GM12878 (cell line): ENCODE results near the gene RAET1E. TPM values are rescaled to one million over a fixed set of nuclear protein-coding genes. Genes with fewer than 3 reads are reported as not detected.

Experiments used
- ATAC-seq: fragments of 200-7000 bp; cut with Tn5 transposase; 3 replicates; pipeline ENCODE4 v1.9.1; 2020; ENCODE audit warnings: mild to moderate bottlenecking, moderate library complexity
- BruUV-seq: library from RNA; stranded (reverse); fragments of 400-500 nt; replicated peaks from 2 replicates; lab custom pipeline; 2021; lab: Mats Ljungman, UMichigan
- CTCF ChIA-PET: fragments of 300-600 bp; sonication (Branson Sonifier 250); formaldehyde crosslinking; extraction: SDS; loops from one replicate; lab custom pipeline; 2021; ENCODE audit warnings: inconsistent platforms; lab: Yijun Ruan, JAX
- POLR2A ChIA-PET: fragments of 350-600 bp; formaldehyde crosslinking; extraction: SDS; loops from one replicate; lab custom pipeline; 2021; ENCODE audit warnings: inconsistent platforms; lab: Charles Lee
- RAD21 ChIA-PET: fragments of 300-600 bp; sonication (Branson Sonifier 250); formaldehyde crosslinking; loops from one replicate; lab custom pipeline; 2023; ENCODE audit warnings: antibody characterized with exemption; ENCODE audit not compliant: unreplicated experiment; lab: Charles Lee
- SMC1A ChIA-PET: fragments of 300-600 bp; sonication (Branson Sonifier 250); formaldehyde crosslinking; loops from one replicate; lab custom pipeline; 2023; ENCODE audit not compliant: unreplicated experiment, uncharacterized antibody; lab: Charles Lee
- DNase-seq: peaks from one replicate; pipeline ENCODE4 v3.0.0-alpha.2; 2011; ENCODE audit warnings: low read depth, low spot score
- FAIRE-seq: peaks from 3 replicates; lab custom pipeline; 2011; peaks lifted over from hg19 to GRCh38; lab: Jason Lieb, UNC
- H2AFZ ChIP-seq: 2 replicates; pipeline ENCODE4 v1.6.0; 2011; ENCODE audit warnings: low read depth, low read length, control low read depth; ENCODE audit not compliant: control insufficient read depth
- H3K27ac ChIP-seq: 2 replicates; pipeline ENCODE4 v1.5.1; 2011; ENCODE audit warnings: control low read depth; ENCODE audit not compliant: control insufficient read depth, insufficient read depth
- H3K27me3 ChIP-seq, 2 experiments: replicated peaks in 1 of 2; 2 replicates each; pipeline versions ENCODE4 v1.6.0 to v1.6.1; 2011; ENCODE audit warnings: low read length in 1 of 2; ENCODE audit not compliant: control insufficient read depth in 2 of 2, insufficient read depth in 2 of 2
- H3K36me3 ChIP-seq, 2 experiments: 2 replicates each; pipeline ENCODE4 v1.5.1; 2011; ENCODE audit warnings: low read length in 1 of 2; ENCODE audit not compliant: control insufficient read depth in 2 of 2, insufficient read depth in 2 of 2
- H3K4me1 ChIP-seq: 2 replicates; pipeline ENCODE4 v1.6.1; 2011; ENCODE audit warnings: mild to moderate bottlenecking, low read length, moderate library complexity, mixed read lengths; ENCODE audit not compliant: control insufficient read depth, insufficient read depth
- H3K4me2 ChIP-seq: 2 replicates; pipeline ENCODE4 v1.6.0; 2011; ENCODE audit warnings: control low read depth; ENCODE audit not compliant: control insufficient read depth, insufficient read depth
- H3K4me3 ChIP-seq: fragments of 200-600 bp; sonication (generic); 2 replicates; pipeline ENCODE4 v1.5.1; 2016
- H3K79me2 ChIP-seq: 2 replicates; pipeline ENCODE4 v1.6.0; 2011; ENCODE audit warnings: low read length; ENCODE audit not compliant: control insufficient read depth, insufficient read depth
- H3K9ac ChIP-seq: 2 replicates; pipeline ENCODE4 v1.8.0; 2011; ENCODE audit warnings: low read length, control low read depth, mixed read lengths; ENCODE audit not compliant: control insufficient read depth, insufficient read depth
- H3K9me3 ChIP-seq: replicated peaks from 3 replicates; pipeline ENCODE4 v1.5.1; 2011; ENCODE audit warnings: mild to moderate bottlenecking, low read length; ENCODE audit not compliant: control insufficient read depth, insufficient read depth
- H4K20me1 ChIP-seq: 2 replicates; pipeline ENCODE4 v1.6.0; 2011; ENCODE audit not compliant: control insufficient read depth, insufficient read depth
- CEBPZ ChIP-seq: fragments of 150-350 bp; IDR thresholded peaks from 2 replicates; pipeline ENCODE4 v1.6.1; 2016; ENCODE audit warnings: low read depth, low read length
- NKRF ChIP-seq: fragments of 450-650 bp; conservative IDR thresholded peaks from 2 replicates; pipeline ENCODE4 v1.6.1; 2017; ENCODE audit warnings: mild to moderate bottlenecking, moderate library complexity
- PKNOX1 ChIP-seq: fragments of 450-650 bp; IDR thresholded peaks from 2 replicates; pipeline ENCODE4 v1.6.1; 2016; ENCODE audit warnings: mild to moderate bottlenecking
- RFX5 ChIP-seq: IDR thresholded peaks from 2 replicates; pipeline ENCODE4 v1.6.1; 2011; ENCODE audit warnings: low read depth, low read length, improper control_type of control experiment
- SIX5 ChIP-seq: IDR thresholded peaks from 2 replicates; pipeline ENCODE4 v1.6.1; 2011; ENCODE audit warnings: mild to moderate bottlenecking, low read depth, low read length, moderate library complexity; ENCODE audit not compliant: severe bottlenecking
- SP1 ChIP-seq: IDR thresholded peaks from one replicate; pipeline ENCODE4 v1.6.1; 2011; ENCODE audit warnings: low read depth, low read length
- SPI1 ChIP-seq: IDR thresholded peaks from 2 replicates; pipeline ENCODE4 v1.6.1; 2011; ENCODE audit warnings: low read depth, mild to moderate bottlenecking, low read length, moderate library complexity, borderline replicate concordance; ENCODE audit not compliant: insufficient read depth
- TCF3 ChIP-seq: IDR thresholded peaks from 2 replicates; pipeline ENCODE4 v1.6.1; 2012; ENCODE audit warnings: low read depth, mild to moderate bottlenecking, low read length, borderline replicate concordance; ENCODE audit not compliant: insufficient read depth
- TCF7 ChIP-seq: IDR thresholded peaks from 2 replicates; pipeline ENCODE4 v1.6.1; 2014; ENCODE audit warnings: antibody characterized with exemption, borderline replicate concordance
- YBX1 ChIP-seq: fragments of 450-650 bp; IDR thresholded peaks from 2 replicates; pipeline ENCODE4 v1.6.1; 2016; ENCODE audit warnings: antibody characterized with exemption
- WGBS: methylation state at CpG from one replicate; pipeline ENCODE4 v1.1.6; 2016; ENCODE audit warnings: low lambda C conversion rate; ENCODE audit not compliant: insufficient replicate concordance, insufficient coverage; ENCODE audit errors: missing lambda C conversion rate; 5-methylcytosine and 5-hydroxymethylcytosine counted together
- in situ Hi-C: fragments of 300-500 bp; cut with MboI; formaldehyde crosslinking; loops from 9 replicates; pipeline ENCODE4 v1.14.3; 2018; ENCODE audit warnings: mixed read lengths
- intact Hi-C: fragments of 100-400 bp; cut with micrococcal nuclease; formaldehyde crosslinking; loops from one replicate; pipeline ENCODE4 v1.14.2; 2022; ENCODE audit not compliant: unreplicated experiment
- polyA plus RNA-seq, 11 experiments: library from polyadenylated mRNA; depleted of rRNA in 4 of 11; unstranded in 6 of 11; stranded (reverse) in 5 of 11; fragments of >200 nt; fragmentation: Nextera tagmentation in 4 of 11; fragmentation: Illumina TruSeq in 1 of 11; extraction: Ambion mirVana in 4 of 11; extraction: Trizol in 1 of 11; gene quantifications; 1 replicate in 1 of 11; 2 replicates in 10 of 11; pipeline versions ENCODE4 v1.2.1 to v1.2.3, GENCODE V29; 2011 to 2016; ENCODE audit warnings: inconsistent platforms in 2 of 11, missing spikeins in 2 of 11, low read depth in 1 of 11
- total RNA-seq, 4 experiments: library from RNA; depleted of rRNA in 3 of 4; stranded (reverse); fragments of >200 nt in 3 of 4; fragmentation: Illumina TruSeq in 1 of 4; extraction: Trizol in 1 of 4; gene quantifications; 2 replicates each; pipeline versions ENCODE4 v1.2.1 to v1.2.3, GENCODE V29; 2013 to 2021

The RAET1E gene
- total and polyA plus RNA-seq, 10 of the 15 experiments (the other 5 are each of a cell fraction or from before 2014, with no cell fraction given) = not detected

GRCh38 chr6:149933461-149933860 lies 35.5 kb upstream of the RAET1E start:
- Histone ChIP-seq H3K79me2 (no peaks in the 10 kb centered on the region), H3K9me3 (no peaks in the 10 kb centered on the region), H2AFZ (no peak overlapping the region), H3K4me3 (no peak overlapping the region), H3K36me3 (no peaks in the 10 kb centered on the region), H3K4me2 (no peak overlapping the region), H4K20me1 (no peaks in the 10 kb centered on the region; the same call in none of the 2 replicates), H3K9ac (no peak overlapping the region), H3K4me1 (peaks cover 4% of the 10 kb centered on the region), H3K27ac (no peak overlapping the region), H3K27me3 (peaks cover 6 to 8% of the 10 kb centered on the region in 2 experiments)
- ChIA-PET RAD21 (no interaction called here), CTCF (interaction anchor here (1.4 to 1.5 kb wide), 2 partner anchors 83 to 85 kb away, joined by 3 to 4 read pairs; no protein-coding TSS in a partner anchor), POLR2A (no interaction called here), SMC1A (interaction anchor here (1.4 kb wide), 1 partner anchor 100 kb away, joined by 3 read pairs; no protein-coding TSS in a partner anchor)
- intact Hi-C loops (loop anchor here (10.0 kb wide), 3 partner anchors 209 to 881 kb away; no protein-coding TSS in a partner anchor), in situ Hi-C loops (loop anchor here (10.0 kb wide), 1 partner anchor 881 kb away; no protein-coding TSS in a partner anchor)
- WGBS = 12% methylated on average over 3 of the region's 3 CpGs
- TF ChIP-seq SIX5 = no peak
- no peak for TF ChIP-seq TCF7
- no peak for TF ChIP-seq PKNOX1
- TF ChIP-seq SP1 = no peak
- no peak for TF ChIP-seq YBX1
- TF ChIP-seq NKRF = no peak
- TF ChIP-seq RFX5 = no peak
- no peak for TF ChIP-seq SPI1
- no peak for TF ChIP-seq TCF3
- TF ChIP-seq CEBPZ = no peak
- ATAC-seq (no peak), FAIRE-seq (no peak), DNase-seq (no peak)
- BruUV-seq = no TSS peak
